SK-N-SH (cell line): ENCODE measurements around the gene CLCN5. TPM values are rescaled to one million over a fixed set of nuclear protein-coding genes. Genes with fewer than 3 reads are reported as not detected.

Experiments
- CTCF ChIA-PET: fragments of 300-600, 350-600 bp; formaldehyde crosslinking; extraction: SDS; loops from one replicate; lab custom pipeline; 2021; lab: Yijun Ruan, JAX
- POLR2A ChIA-PET: fragments of 350-600 bp; sonication (Branson Sonifier 250); formaldehyde crosslinking; extraction: SDS; loops from one replicate; lab custom pipeline; 2020; ENCODE audit warnings: antibody characterized with exemption, inconsistent platforms; lab: Yijun Ruan, JAX
- DNase-seq: peaks from one replicate; pipeline ENCODE4 v3.0.0; 2012
- H2AFZ ChIP-seq: fragments of 200-600 bp; sonication (generic); 2 replicates; pipeline ENCODE4 v1.8.1; 2016; ENCODE audit warnings: antibody characterized with exemption, mild to moderate bottlenecking, low read depth
- H3F3A ChIP-seq: fragments of 200-600 bp; sonication (generic); replicated peaks from 2 replicates; pipeline ENCODE3; 2016; ENCODE audit warnings: antibody characterized with exemption, mild to moderate bottlenecking; ENCODE audit not compliant: insufficient read depth
- H3K27ac ChIP-seq, 2 experiments: fragments of 200-500 bp in 1 of 2; fragments of 200-600 bp in 1 of 2; sonication (Bioruptor generic) in 1 of 2; sonication (generic), shearing (Covaris generic) in 1 of 2; 2 replicates each; pipeline versions ENCODE4 v1.5.1 to v1.6.1; 2014 to 2016; ENCODE audit warnings: low read depth in 2 of 2, inconsistent platforms in 1 of 2, low read length in 1 of 2, mild to moderate bottlenecking in 1 of 2, mixed read lengths in 1 of 2
- H3K27me3 ChIP-seq: fragments of 200-600 bp; sonication (generic), shearing (Covaris generic); 2 replicates; pipeline ENCODE4 v1.6.1; 2016; ENCODE audit warnings: mixed run types; ENCODE audit not compliant: insufficient read depth
- H3K36me3 ChIP-seq, 2 experiments: fragments of 200-500 bp in 1 of 2; fragments of 200-600 bp in 1 of 2; sonication (Bioruptor generic) in 1 of 2; sonication (generic) in 1 of 2; replicated peaks in 1 of 2; 2 replicates each; pipeline versions ENCODE3 to v1.5.1; 2014 to 2016; ENCODE audit warnings: low read length in 1 of 2, mild to moderate bottlenecking in 1 of 2; ENCODE audit not compliant: insufficient read depth in 2 of 2, control insufficient read depth in 1 of 2
- H3K4me1 ChIP-seq, 2 experiments: fragments of 200-500 bp in 1 of 2; fragments of 200-600 bp in 1 of 2; sonication (Bioruptor generic) in 1 of 2; sonication (generic), shearing (Covaris generic) in 1 of 2; 2 replicates each; pipeline versions ENCODE4 v1.5.1 to v1.6.1; 2014 to 2016; ENCODE audit warnings: low read depth in 1 of 2, low read length in 1 of 2, mixed run types in 1 of 2; ENCODE audit not compliant: insufficient read depth in 2 of 2, control insufficient read depth in 1 of 2
- H3K4me2 ChIP-seq: fragments of 200-600 bp; sonication (generic), shearing (Covaris generic); 2 replicates; pipeline ENCODE4 v1.6.1; 2017; ENCODE audit warnings: mixed run types
- H3K4me3 ChIP-seq, 2 experiments: fragments of 200-500 bp in 1 of 2; fragments of 200-600 bp in 1 of 2; sonication (Bioruptor generic) in 1 of 2; sonication (generic), shearing (Covaris generic) in 1 of 2; 2 replicates each; pipeline versions ENCODE4 v1.5.1 to v1.8.1; 2014 to 2016; ENCODE audit warnings: low read depth in 2 of 2, inconsistent platforms in 1 of 2, low read length in 1 of 2, mild to moderate bottlenecking in 1 of 2, mixed read lengths in 1 of 2, moderate library complexity in 1 of 2
- H3K79me2 ChIP-seq: fragments of 200-600 bp; sonication (generic); 2 replicates; pipeline ENCODE4 v1.8.1; 2017; ENCODE audit warnings: mild to moderate bottlenecking; ENCODE audit not compliant: insufficient read depth
- H3K9ac ChIP-seq: fragments of 200-600 bp; sonication (generic); 2 replicates; pipeline ENCODE4 v1.6.1; 2017; ENCODE audit warnings: mixed run types
- H3K9me2 ChIP-seq: fragments of 200-600 bp; sonication (generic); 2 replicates; pipeline ENCODE4 v1.6.1; 2017; ENCODE audit warnings: mixed run types
- H3K9me3 ChIP-seq: fragments of 200-600 bp; sonication (generic); 2 replicates; pipeline ENCODE4 v1.6.1; 2017; ENCODE audit warnings: mixed run types, mild to moderate bottlenecking, moderate library complexity
- H4K20me1 ChIP-seq: fragments of 200-600 bp; sonication (generic); 2 replicates; pipeline ENCODE4 v1.6.1; 2017; ENCODE audit warnings: mild to moderate bottlenecking, mixed run types; ENCODE audit not compliant: insufficient read depth
- EZH2phosphoT487 ChIP-seq: fragments of 200-600 bp; sonication (generic); IDR thresholded peaks from 2 replicates; pipeline ENCODE4 v1.6.1; 2017; ENCODE audit warnings: low read depth, mixed run types, mild to moderate bottlenecking, antibody characterized with exemption, moderate library complexity, borderline replicate concordance
- FOXM1 ChIP-seq: IDR thresholded peaks from 2 replicates; pipeline ENCODE4 v1.4.0; 2012; ENCODE audit warnings: low read depth, mild to moderate bottlenecking
- GABPA ChIP-seq: IDR thresholded peaks from 2 replicates; pipeline ENCODE4 v1.4.0; 2012; ENCODE audit warnings: low read depth, mild to moderate bottlenecking
- JUND ChIP-seq: IDR thresholded peaks from 2 replicates; pipeline ENCODE4 v1.4.0; 2012
- MEF2A ChIP-seq: IDR thresholded peaks from 2 replicates; pipeline ENCODE4 v1.4.0; 2012; ENCODE audit warnings: low read depth, borderline replicate concordance
- MXI1 ChIP-seq: IDR thresholded peaks from 2 replicates; pipeline ENCODE4 v1.6.1; 2012; ENCODE audit warnings: mild to moderate bottlenecking, low read depth, low read length, improper control_type of control experiment
- NFIC ChIP-seq: IDR thresholded peaks from 2 replicates; pipeline ENCODE4 v1.4.0; 2012; ENCODE audit warnings: borderline replicate concordance
- POLR2AphosphoS5 ChIP-seq: IDR thresholded peaks from 2 replicates; pipeline ENCODE4 v1.6.1; 2012; ENCODE audit warnings: low read depth, low read length
- SIN3A ChIP-seq: IDR thresholded peaks from 2 replicates; pipeline ENCODE4 v1.6.1; 2012; ENCODE audit warnings: low read depth, mild to moderate bottlenecking, low read length, moderate library complexity, borderline replicate concordance
- SMC3 ChIP-seq: IDR thresholded peaks from 2 replicates; pipeline ENCODE4 v1.6.1; 2012; ENCODE audit warnings: low read depth, low read length, improper control_type of control experiment
- YY1 ChIP-seq: IDR thresholded peaks from 2 replicates; pipeline ENCODE4 v1.4.0; 2012; ENCODE audit warnings: low read depth, mild to moderate bottlenecking
- WGBS: methylation state at CpG from one replicate; pipeline ENCODE4 v1.1.6; 2017; ENCODE audit warnings: low lambda C conversion rate; 5-methylcytosine and 5-hydroxymethylcytosine counted together
- polyA plus RNA-seq, 3 experiments: library from polyadenylated mRNA; depleted of rRNA; stranded (reverse); fragments of >200 nt; gene quantifications; 2 replicates each; pipeline ENCODE4 v1.2.3, GENCODE V29; 2012
- TF ChIP-seq, protein P1 (sequence below): fragments of 150-350 bp; IDR thresholded peaks from 2 replicates; pipeline ENCODE4 v1.6.1; 2017; ENCODE audit warnings: antibody characterized with exemption, low read length, low read depth, borderline replicate concordance
- TF ChIP-seq, protein P2 (sequence below): IDR thresholded peaks from 2 replicates; pipeline ENCODE4 v1.4.0; 2012; ENCODE audit warnings: low read depth
- TF ChIP-seq, protein P3 (sequence below): IDR thresholded peaks from 2 replicates; pipeline ENCODE4 v1.4.0; 2012; ENCODE audit warnings: low read depth, borderline replicate concordance
- TF ChIP-seq, protein P4 (sequence below): IDR thresholded peaks from 2 replicates; pipeline ENCODE4 v1.4.0; 2012; ENCODE audit warnings: low read depth, borderline replicate concordance

CLCN5 gene
- polyA plus RNA-seq, 1 of the 3 experiments (the other 2 are of a cell fraction): 1.7 TPM

DNA sequence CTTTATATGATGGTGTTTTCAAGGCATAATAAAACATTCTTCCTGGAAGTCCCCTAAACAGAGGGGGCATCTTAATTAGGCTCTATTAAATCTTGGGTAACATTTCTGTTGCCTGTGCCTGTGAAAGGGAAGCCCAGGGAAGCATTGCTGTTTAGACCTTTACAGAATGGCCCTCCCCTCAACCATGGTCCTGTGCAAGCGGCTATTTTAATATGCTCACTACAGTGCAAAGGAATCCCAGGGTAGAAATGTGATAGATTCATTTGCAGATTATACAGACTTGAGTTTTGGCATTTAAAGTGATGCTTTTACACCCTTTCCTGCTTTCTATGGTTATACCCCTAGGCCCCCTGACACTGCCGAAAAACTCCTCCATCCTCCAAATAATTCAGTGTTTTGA lies 65.3 kb downstream of the CLCN5 start:
- H3K4me2 ChIP-seq: no peak overlapping the region
- H3K9me3 ChIP-seq: no peaks in the 10 kb centered on the region
- WGBS: 58% methylated on average over 2 of the region's 2 CpGs
- H4K20me1 ChIP-seq: no peaks in the 10 kb centered on the region
- DNase-seq: no peak
- CTCF ChIA-PET: no interaction called here
- H3K27me3 ChIP-seq: no peaks in the 10 kb centered on the region
- no peaks in the 10 kb centered on the region for H3F3A ChIP-seq
- TF ChIP-seq, protein P1, sequence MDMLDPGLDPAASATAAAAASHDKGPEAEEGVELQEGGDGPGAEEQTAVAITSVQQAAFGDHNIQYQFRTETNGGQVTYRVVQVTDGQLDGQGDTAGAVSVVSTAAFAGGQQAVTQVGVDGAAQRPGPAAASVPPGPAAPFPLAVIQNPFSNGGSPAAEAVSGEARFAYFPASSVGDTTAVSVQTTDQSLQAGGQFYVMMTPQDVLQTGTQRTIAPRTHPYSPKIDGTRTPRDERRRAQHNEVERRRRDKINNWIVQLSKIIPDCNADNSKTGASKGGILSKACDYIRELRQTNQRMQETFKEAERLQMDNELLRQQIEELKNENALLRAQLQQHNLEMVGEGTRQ: no peak
- no peak for TF ChIP-seq JUND
- TF ChIP-seq, protein P2, sequence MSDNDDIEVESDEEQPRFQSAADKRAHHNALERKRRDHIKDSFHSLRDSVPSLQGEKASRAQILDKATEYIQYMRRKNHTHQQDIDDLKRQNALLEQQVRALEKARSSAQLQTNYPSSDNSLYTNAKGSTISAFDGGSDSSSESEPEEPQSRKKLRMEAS: no peak
- no peak for TF ChIP-seq MXI1
- TF ChIP-seq GABPA: no peak
- TF ChIP-seq MEF2A: no peak
- no peak for TF ChIP-seq EZH2phosphoT487
- TF ChIP-seq, protein P3, sequence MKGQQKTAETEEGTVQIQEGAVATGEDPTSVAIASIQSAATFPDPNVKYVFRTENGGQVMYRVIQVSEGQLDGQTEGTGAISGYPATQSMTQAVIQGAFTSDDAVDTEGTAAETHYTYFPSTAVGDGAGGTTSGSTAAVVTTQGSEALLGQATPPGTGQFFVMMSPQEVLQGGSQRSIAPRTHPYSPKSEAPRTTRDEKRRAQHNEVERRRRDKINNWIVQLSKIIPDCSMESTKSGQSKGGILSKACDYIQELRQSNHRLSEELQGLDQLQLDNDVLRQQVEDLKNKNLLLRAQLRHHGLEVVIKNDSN: no peak
- no peak for TF ChIP-seq YY1
- no peak for TF ChIP-seq SMC3
- TF ChIP-seq POLR2AphosphoS5: no peak
- TF ChIP-seq, all 33 proteins: peak for 0
- Histone ChIP-seq H2AFZ (no peak overlapping the region), H3K36me3 (no peaks in the 10 kb centered on the region), H3K9me2 (no peaks in the 10 kb centered on the region), H3K9ac (no peak overlapping the region), H3K4me3 (no peak overlapping the region), H3K79me2 (no peaks in the 10 kb centered on the region), H3K27ac (no peak overlapping the region), H3K4me1 (no peaks in the 10 kb centered on the region; a peak in 1 of 4 replicates)
- POLR2A ChIA-PET: no interaction called here

DNA sequence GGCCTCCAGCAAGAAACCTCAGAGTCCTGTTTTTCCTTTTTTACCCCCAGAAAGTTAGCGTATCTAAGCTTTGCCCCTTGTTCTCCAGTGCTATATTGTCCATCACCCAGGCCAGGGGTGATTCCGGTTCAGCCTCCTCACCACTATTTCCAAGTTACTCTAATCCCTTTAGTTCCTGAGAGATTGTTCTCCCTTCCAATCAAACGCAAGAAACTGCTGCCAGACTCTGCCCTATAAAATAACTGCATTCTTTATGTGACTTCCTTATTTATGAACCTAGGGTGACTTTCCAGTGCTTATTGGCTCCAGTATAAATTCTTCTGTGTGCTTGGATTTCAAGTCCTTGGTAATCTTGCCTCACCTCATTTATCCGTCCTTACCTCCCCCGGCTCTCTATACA lies 65.7 kb downstream of the CLCN5 start:
- Histone ChIP-seq H3K4me2 (no peak overlapping the region), H3K4me3 (no peak overlapping the region), H2AFZ (no peak overlapping the region), H3F3A (no peaks in the 10 kb centered on the region), H3K27me3 (no peaks in the 10 kb centered on the region), H3K27ac (no peak overlapping the region), H3K79me2 (no peaks in the 10 kb centered on the region), H3K36me3 (no peaks in the 10 kb centered on the region), H3K9ac (no peak overlapping the region), H3K9me2 (no peaks in the 10 kb centered on the region), H3K4me1 (no peaks in the 10 kb centered on the region; a peak in 1 of 4 replicates), H3K9me3 (no peaks in the 10 kb centered on the region), H4K20me1 (no peaks in the 10 kb centered on the region)
- TF ChIP-seq, protein P4, sequence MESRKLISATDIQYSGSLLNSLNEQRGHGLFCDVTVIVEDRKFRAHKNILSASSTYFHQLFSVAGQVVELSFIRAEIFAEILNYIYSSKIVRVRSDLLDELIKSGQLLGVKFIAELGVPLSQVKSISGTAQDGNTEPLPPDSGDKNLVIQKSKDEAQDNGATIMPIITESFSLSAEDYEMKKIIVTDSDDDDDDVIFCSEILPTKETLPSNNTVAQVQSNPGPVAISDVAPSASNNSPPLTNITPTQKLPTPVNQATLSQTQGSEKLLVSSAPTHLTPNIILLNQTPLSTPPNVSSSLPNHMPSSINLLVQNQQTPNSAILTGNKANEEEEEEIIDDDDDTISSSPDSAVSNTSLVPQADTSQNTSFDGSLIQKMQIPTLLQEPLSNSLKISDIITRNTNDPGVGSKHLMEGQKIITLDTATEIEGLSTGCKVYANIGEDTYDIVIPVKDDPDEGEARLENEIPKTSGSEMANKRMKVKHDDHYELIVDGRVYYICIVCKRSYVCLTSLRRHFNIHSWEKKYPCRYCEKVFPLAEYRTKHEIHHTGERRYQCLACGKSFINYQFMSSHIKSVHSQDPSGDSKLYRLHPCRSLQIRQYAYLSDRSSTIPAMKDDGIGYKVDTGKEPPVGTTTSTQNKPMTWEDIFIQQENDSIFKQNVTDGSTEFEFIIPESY: no peak
- no peak for TF ChIP-seq SIN3A
- no peak for TF ChIP-seq NFIC
- TF ChIP-seq, protein P1: no peak
- TF ChIP-seq FOXM1: no peak
- POLR2A ChIA-PET: no interaction called here
- CTCF ChIA-PET: no interaction called here
- no peak for DNase-seq
- WGBS: 44% methylated on average over 5 of the region's 5 CpGs
